Measurements from ENCODE around the gene GALM. TPM values are rescaled to one million over a fixed set of nuclear protein-coding genes. Genes with fewer than 3 reads are reported as not detected.

Gene GALM
- total and polyA plus RNA-seq, 4 donors = 6.7 to 17.4 (median 7.9) TPM

DNA sequence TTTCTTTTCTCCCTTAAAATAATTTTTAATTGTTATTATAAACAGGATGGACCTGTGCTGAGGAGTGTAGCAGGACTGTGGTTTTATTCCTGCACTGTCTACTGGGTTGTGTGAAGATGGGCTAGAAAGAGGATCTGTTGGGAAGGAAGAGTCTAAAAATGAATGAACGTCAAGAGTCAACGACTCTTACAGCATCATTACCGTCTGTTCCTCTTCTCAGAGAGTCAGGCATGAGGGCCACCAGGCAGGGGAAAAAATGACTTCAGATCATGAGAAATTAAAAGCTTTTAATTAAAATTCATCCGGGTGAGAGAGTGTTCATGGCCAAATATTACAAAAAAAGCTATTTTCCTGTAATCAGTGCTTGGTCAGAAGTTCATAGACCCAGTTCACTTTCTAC is 52.7 kb downstream of the GALM start:
- H3K4me1 ChIP-seq (ENCODE audit: control insufficient read depth, insufficient read depth, low read length) = no peaks in the 10 kb centered on the region
- no peaks in the 10 kb centered on the region for H3K36me3 ChIP-seq (ENCODE audit: control insufficient read depth, insufficient read depth, low read length)

DNA sequence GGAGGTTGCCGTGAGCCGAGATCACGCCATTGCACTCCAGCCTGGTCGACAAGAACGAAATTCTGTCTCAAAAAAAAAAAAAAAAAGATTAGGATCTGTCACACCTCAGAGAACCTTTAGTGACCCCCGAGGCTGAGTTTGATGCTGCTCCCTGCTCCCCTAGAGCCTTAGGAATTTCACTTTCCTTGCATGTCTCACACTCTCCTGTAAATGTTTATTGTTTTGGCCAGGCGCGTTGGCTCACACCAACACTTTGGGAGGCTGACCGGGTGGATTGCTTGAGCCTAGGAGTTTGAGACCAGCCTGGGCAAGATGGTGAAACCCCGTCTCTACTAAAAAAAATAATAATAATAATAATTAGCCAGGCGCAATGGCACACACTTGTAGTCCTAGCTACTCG is 53.8 kb downstream of the GALM start:
- Histone ChIP-seq H3K27ac (ENCODE audit: low read depth, low read length) (no peak overlapping the region), H3K27me3 (ENCODE audit: control insufficient read depth, insufficient read depth, low read length) (no peaks in the 10 kb centered on the region), H3K4me1 (ENCODE audit: control insufficient read depth, insufficient read depth, low read length) (no peaks in the 10 kb centered on the region), H3K9me3 (ENCODE audit: control insufficient read depth, insufficient read depth, low read length) (no peaks in the 10 kb centered on the region), H3K36me3 (ENCODE audit: control insufficient read depth, insufficient read depth, low read length) (no peaks in the 10 kb centered on the region), H3K4me3 (ENCODE audit: low read depth, low read length) (no peak overlapping the region)
- DNase-seq (ENCODE audit: low read depth in 4 of 6, low spot score in 6 of 6) = no peak
- 96% methylated on average over 5 of the region's 12 CpGs for WGBS (ENCODE audit: insufficient coverage)

More for the DNA sequence above, 52.7 kb downstream of the GALM start:
- Histone ChIP-seq H3K4me3 (ENCODE audit: low read depth, low read length) (no peak overlapping the region), H3K9me3 (ENCODE audit: control insufficient read depth, insufficient read depth, low read length) (no peaks in the 10 kb centered on the region), H3K27me3 (ENCODE audit: control insufficient read depth, insufficient read depth, low read length) (no peaks in the 10 kb centered on the region), H3K27ac (ENCODE audit: low read depth, low read length) (no peak overlapping the region)
- no CpG with 5 or more reads among the region's 4 CpGs for WGBS (ENCODE audit: insufficient coverage)
- DNase-seq (ENCODE audit: low read depth in 4 of 6, low spot score in 6 of 6) = no peak

DNA sequence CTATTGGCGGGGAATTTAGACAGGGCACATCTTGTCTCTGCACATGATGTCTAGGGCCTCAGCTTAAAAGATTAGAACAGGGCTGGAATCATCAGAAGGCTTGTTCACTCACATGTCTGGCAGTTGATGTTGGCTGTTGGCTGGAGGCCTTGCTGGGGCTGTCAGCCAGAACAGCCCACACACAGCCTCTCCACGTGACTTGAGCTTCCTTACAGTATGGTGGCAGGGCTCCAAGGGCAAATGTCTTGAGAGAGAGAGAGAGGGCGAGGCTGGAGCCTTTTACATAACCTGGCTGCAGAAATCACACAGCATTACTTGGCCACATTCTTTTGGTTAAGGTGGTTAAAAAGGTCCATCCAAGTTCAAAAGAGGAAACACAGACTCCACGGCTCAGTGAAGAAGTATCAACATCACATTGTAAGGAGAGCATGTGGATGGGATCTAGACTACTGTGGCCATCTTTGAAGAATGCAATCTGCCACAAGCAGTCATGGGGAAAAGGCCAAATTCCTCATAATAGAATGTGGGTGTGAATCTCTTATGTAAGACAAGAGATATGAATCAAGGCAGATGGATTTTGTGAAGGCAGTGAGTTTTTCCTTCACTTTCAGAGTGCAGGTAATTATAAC is 54.8 kb downstream of the GALM start:
- Histone ChIP-seq H3K27me3 (ENCODE audit: control insufficient read depth, insufficient read depth, low read length) (no peaks in the 10 kb centered on the region), H3K9me3 (ENCODE audit: control insufficient read depth, insufficient read depth, low read length) (no peaks in the 10 kb centered on the region), H3K36me3 (ENCODE audit: control insufficient read depth, insufficient read depth, low read length) (no peaks in the 10 kb centered on the region), H3K4me3 (ENCODE audit: low read depth, low read length) (no peak overlapping the region), H3K4me1 (ENCODE audit: control insufficient read depth, insufficient read depth, low read length) (no peaks in the 10 kb centered on the region), H3K27ac (ENCODE audit: low read depth, low read length) (peak overlapping the region; percentile 61)
- 50% methylated on average over 1 of the region's 4 CpGs for WGBS (ENCODE audit: insufficient coverage)
- peak in 5 of 6 donors; percentile 45 to 93 (median 57) for DNase-seq (ENCODE audit: low read depth in 4 of 6, low spot score in 6 of 6)

DNA sequence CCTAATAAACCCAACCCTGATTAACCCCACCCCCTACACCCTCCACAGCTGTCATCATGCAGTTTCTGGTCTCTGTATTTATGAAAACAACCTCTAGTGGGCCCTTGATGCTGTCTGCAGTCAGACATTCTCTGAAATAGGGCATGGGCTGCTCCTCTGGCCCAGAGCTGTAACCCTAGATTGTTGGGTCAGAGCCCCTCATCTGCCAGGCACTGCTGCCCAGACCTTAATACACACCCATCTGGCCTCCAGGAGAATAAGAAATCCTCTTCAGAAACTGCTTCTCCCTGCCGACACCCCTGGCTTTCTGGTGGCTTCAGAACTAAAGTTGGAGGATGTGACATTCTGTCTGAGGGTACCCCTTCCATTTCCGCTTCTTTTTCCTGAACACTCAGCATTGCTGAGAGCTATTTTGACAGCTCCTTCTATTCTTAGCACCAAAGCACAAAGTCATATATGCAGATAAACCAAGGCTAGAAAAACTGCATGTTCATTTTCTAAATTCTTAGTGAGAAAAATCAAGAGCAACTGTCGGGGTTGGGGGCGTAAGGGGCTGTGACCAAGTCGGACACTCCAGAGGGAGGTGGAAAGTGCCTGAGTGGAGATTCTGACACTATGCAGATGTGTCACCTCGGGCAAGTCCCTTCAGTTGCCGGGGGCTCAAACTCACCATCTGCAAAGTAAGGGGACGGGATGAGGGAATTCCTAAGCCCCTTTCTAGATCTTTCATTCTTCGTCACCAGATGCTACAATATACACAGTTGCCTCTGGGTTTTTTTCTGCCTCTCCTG is 56.6 kb downstream of the GALM start:
- H3K9me3 ChIP-seq (ENCODE audit: control insufficient read depth, insufficient read depth, low read length) = no peaks in the 10 kb centered on the region
- WGBS (ENCODE audit: insufficient coverage) = 94% methylated on average over 5 of the region's 9 CpGs
- DNase-seq (ENCODE audit: low read depth in 4 of 6, low spot score in 6 of 6) = no peak
- H3K36me3 ChIP-seq (ENCODE audit: control insufficient read depth, insufficient read depth, low read length) = no peaks in the 10 kb centered on the region
- no peaks in the 10 kb centered on the region for H3K4me1 ChIP-seq (ENCODE audit: control insufficient read depth, insufficient read depth, low read length)
- no peaks in the 10 kb centered on the region for H3K27me3 ChIP-seq (ENCODE audit: control insufficient read depth, insufficient read depth, low read length)
- no peak overlapping the region for H3K4me3 ChIP-seq (ENCODE audit: low read depth, low read length)
- no peak overlapping the region for H3K27ac ChIP-seq (ENCODE audit: low read depth, low read length)

DNA sequence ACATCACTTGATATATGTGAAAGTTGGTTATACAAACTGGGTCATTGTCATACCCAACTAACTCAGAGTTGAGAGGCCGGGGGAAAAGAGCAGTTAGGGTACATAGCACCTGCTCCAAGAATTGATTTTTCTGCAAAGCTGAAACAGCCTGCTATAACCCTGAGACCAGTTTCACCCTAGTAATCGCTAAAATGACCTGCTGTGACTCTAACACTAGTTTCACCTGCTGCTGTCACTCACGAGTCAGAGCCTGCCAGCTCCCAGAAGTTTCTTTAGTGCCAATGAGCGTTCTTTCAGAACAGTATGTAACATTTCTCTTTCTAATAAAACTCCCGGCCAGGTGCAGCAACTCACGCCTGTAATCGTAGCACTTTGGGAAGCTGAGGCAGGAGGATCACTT is 57.3 kb downstream of the GALM start:
- no peaks in the 10 kb centered on the region for H3K27me3 ChIP-seq (ENCODE audit: control insufficient read depth, insufficient read depth, low read length)
- DNase-seq (ENCODE audit: low read depth in 4 of 6, low spot score in 6 of 6) = no peak

DNA sequence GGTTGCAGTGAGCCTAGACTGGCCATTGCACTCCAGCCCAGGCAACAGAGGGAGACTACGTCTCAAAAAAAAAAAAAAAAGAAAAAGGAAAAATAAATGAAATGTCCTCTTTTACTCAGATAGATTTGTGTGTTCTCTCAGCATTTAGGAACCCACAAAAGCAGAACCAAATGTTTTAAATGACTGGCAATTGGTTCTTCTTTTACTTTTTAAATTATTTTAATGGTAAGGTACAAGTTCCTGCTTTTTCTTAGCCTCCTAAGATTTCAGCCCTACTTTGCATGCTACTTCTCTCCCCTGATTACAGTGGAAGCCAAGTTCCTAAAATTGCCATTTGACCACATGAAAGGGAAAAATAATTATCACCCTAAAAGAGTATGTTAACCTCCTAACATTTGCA is 61.7 kb downstream of the GALM start:
- no peak overlapping the region for H3K4me3 ChIP-seq (ENCODE audit: low read depth, low read length)
- H3K27ac ChIP-seq (ENCODE audit: low read depth, low read length) = no peak overlapping the region
- no CpG with 5 or more reads among the region's 1 CpG for WGBS (ENCODE audit: insufficient coverage)
- peaks cover 17% of the 10 kb centered on the region for H3K36me3 ChIP-seq (ENCODE audit: control insufficient read depth, insufficient read depth, low read length)
- no peaks in the 10 kb centered on the region for H3K4me1 ChIP-seq (ENCODE audit: control insufficient read depth, insufficient read depth, low read length)
- H3K9me3 ChIP-seq (ENCODE audit: control insufficient read depth, insufficient read depth, low read length) = no peaks in the 10 kb centered on the region
- H3K27me3 ChIP-seq (ENCODE audit: control insufficient read depth, insufficient read depth, low read length) = no peaks in the 10 kb centered on the region
- no peak for DNase-seq (ENCODE audit: low read depth in 4 of 6, low spot score in 6 of 6)

More for the DNA sequence above, 57.3 kb downstream of the GALM start:
- Histone ChIP-seq H3K27ac (ENCODE audit: low read depth, low read length) (no peak overlapping the region), H3K9me3 (ENCODE audit: control insufficient read depth, insufficient read depth, low read length) (no peaks in the 10 kb centered on the region), H3K4me3 (ENCODE audit: low read depth, low read length) (no peak overlapping the region), H3K36me3 (ENCODE audit: control insufficient read depth, insufficient read depth, low read length) (no peaks in the 10 kb centered on the region), H3K4me1 (ENCODE audit: control insufficient read depth, insufficient read depth, low read length) (no peaks in the 10 kb centered on the region)
- 87% methylated on average over 3 of the region's 7 CpGs for WGBS (ENCODE audit: insufficient coverage)

DNA sequence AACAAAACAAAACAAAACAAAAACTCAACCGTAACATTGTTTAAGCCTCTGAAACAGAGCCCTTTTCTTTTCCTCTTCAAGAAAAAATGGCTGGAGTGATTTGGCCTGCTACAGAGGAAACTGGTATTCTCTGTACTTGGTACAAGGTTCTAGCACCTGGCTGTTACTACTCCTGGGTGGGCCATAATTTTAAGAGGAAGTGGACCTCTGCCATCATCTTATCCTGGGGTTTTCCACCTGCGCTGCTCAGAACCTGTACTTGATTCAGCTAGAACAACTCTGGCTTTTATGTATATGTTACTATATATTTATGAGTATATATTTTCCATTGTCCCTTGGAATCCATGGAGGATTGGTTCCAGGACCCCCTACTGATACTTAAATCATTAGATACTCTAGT is 62.8 kb downstream of the GALM start:
- Histone ChIP-seq H3K9me3 (ENCODE audit: control insufficient read depth, insufficient read depth, low read length) (no peaks in the 10 kb centered on the region), H3K27ac (ENCODE audit: low read depth, low read length) (no peak overlapping the region)

DNA sequence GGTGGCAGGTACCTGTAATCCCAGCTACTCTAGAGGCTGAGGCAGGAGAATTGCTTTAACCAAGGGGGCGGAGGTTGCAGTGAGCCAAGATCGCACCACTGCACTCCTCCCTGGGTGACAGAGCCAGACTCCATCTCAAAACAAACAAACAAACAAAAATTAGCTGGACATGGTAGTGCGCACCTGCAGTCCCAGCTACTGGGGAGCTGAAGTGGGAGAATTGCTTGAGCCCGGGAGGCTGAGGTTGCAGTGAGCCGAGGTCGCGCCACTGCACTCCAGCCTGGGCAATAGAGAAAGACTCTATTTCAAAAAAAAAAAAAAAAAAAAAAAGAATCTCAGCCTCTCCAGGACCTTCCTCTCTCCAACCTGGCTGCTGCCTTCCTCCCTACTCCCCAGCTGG is 65.2 kb downstream of the GALM start:
- no peak overlapping the region for H3K27ac ChIP-seq (ENCODE audit: low read depth, low read length)
- H3K9me3 ChIP-seq (ENCODE audit: control insufficient read depth, insufficient read depth, low read length) = no peaks in the 10 kb centered on the region
- peaks cover 25% of the 10 kb centered on the region for H3K36me3 ChIP-seq (ENCODE audit: control insufficient read depth, insufficient read depth, low read length)
- no peaks in the 10 kb centered on the region for H3K27me3 ChIP-seq (ENCODE audit: control insufficient read depth, insufficient read depth, low read length)
- H3K4me1 ChIP-seq (ENCODE audit: control insufficient read depth, insufficient read depth, low read length) = no peaks in the 10 kb centered on the region
- DNase-seq (ENCODE audit: low read depth in 4 of 6, low spot score in 6 of 6) = no peak
- WGBS (ENCODE audit: insufficient coverage) = no CpG with 5 or more reads among the region's 7 CpGs
- no peak overlapping the region for H3K4me3 ChIP-seq (ENCODE audit: low read depth, low read length)

More for the DNA sequence above, 62.8 kb downstream of the GALM start:
- no peak overlapping the region for H3K4me3 ChIP-seq (ENCODE audit: low read depth, low read length)
- H3K27me3 ChIP-seq (ENCODE audit: control insufficient read depth, insufficient read depth, low read length) = no peaks in the 10 kb centered on the region
- DNase-seq (ENCODE audit: low read depth in 4 of 6, low spot score in 6 of 6) = no peak
- peaks cover 23% of the 10 kb centered on the region for H3K36me3 ChIP-seq (ENCODE audit: control insufficient read depth, insufficient read depth, low read length)
- WGBS (ENCODE audit: insufficient coverage) = no CpG with 5 or more reads among the region's 2 CpGs
- no peaks in the 10 kb centered on the region for H3K4me1 ChIP-seq (ENCODE audit: control insufficient read depth, insufficient read depth, low read length)

DNA sequence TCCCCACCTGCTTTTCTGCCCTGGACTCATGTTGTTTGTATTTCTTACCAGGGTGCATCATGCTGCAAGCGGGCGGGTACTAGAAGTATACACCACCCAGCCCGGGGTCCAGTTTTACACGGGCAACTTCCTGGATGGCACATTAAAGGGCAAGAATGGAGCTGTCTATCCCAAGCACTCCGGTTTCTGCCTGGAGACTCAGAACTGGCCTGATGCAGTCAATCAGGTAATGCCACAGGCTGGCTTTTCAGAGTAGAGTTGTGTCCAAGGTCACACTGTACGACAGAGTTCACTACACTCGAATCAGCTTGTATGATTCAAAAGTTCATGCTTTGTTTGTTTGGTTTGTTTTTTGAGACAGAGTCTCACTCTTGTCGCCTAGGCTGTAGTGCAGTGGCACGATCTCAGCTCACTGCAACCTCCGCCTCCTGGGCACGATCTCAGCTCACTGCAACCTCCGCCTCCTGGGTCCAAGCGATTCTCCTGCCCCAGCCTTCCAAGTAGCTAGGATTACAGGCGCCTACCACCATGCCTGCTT is 65.8 kb downstream of the GALM start:
- H3K9me3 ChIP-seq (ENCODE audit: control insufficient read depth, insufficient read depth, low read length) = no peaks in the 10 kb centered on the region
- 90% methylated on average over 10 of the region's 14 CpGs for WGBS (ENCODE audit: insufficient coverage)
- DNase-seq (ENCODE audit: low read depth in 4 of 6, low spot score in 6 of 6) = no peak
- H3K4me1 ChIP-seq (ENCODE audit: control insufficient read depth, insufficient read depth, low read length) = no peaks in the 10 kb centered on the region
- no peak overlapping the region for H3K27ac ChIP-seq (ENCODE audit: low read depth, low read length)
- peaks cover 28% of the 10 kb centered on the region for H3K36me3 ChIP-seq (ENCODE audit: control insufficient read depth, insufficient read depth, low read length)
- H3K27me3 ChIP-seq (ENCODE audit: control insufficient read depth, insufficient read depth, low read length) = no peaks in the 10 kb centered on the region
- H3K4me3 ChIP-seq (ENCODE audit: low read depth, low read length) = no peak overlapping the region

All from spinal cord (tissue), 10 donors.